Stromal cell of bone marrow (primary cell): Measurements from ENCODE around the gene MTFP1.
"Not testable (repeated sequence)": the region's sequence is repeated elsewhere in the genome, so short reads cannot be mapped to it uniquely, and the experiment has no call there.

Experiments
- DNase-seq: peaks from one replicate; pipeline ENCODE4 v3.0.0-alpha.2; 2012; ENCODE audit warnings: low read depth

The MTFP1 gene

GRCh38 chr22:30426388-30427353 lies 1.1 kb downstream of the MTFP1 start:
- DNase-seq = peak; percentile 63

GRCh38 chr22:30427871-30428270 lies 2.3 kb downstream of the MTFP1 start:
- DNase-seq = no peak

DNA sequence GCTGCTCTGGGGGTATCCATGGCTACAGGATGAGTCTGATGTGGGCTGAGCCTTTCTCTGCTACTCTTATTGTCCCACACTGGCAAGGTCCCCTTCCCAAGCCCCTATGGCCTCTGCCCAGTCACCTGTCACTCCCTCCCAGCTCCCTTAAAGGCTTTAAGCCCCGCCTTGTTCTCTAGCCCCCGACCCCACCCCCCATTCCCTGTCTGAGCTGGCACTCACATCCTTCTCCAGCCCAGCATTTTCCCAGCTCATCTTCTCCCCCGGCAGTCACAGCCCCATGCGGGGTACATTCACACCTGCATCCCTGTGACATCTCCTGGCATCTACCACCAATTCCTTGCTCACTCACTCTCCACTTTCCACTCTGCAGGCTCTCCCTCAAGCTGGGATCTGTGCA lies 4.3 kb downstream of the MTFP1 start:
- no peak for DNase-seq

GRCh38 chr22:30430933-30431332 lies 5.4 kb downstream of the MTFP1 start:
- DNase-seq = no peak

DNA sequence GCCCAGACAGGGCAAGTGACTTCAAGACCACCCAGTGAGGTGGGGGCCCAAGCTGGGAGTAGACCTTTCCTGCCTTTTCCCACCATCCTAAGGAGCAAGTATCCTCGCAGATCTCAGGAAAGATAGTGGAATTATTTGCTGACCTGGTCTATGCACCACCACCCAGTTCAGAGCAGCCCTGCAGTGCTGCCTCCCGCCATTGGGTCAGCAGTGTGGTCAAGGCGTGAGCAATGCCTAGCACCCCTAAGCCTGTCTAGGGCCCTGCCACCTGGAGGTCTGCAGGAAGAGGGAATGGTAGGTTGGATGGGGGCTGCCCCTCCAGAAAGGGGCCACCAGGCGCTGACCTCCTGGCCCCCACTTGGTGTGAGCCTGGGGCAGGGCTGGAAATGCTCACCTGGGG lies 6.5 kb downstream of the MTFP1 start:
- no peak for DNase-seq

DNA sequence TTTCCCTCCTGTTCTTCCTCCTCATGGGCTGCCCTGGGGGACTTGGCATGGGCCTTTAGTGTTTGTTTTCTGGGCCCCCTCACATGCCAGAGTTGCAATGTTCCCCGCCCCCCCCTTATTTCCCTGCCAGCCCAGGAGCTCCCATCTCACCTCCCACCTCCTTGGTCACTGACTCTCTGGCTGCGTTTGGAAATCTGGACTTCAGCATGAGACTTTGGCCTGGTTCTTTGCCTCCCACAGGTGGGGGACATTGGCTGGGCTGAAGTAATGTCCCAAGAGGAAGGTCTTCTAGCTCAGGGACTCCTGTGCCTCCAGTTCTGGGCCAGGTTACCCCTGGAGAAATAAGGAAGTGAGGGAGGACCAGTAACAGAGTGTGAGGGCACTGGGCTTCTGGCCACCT lies 7.0 kb downstream of the MTFP1 start:
- DNase-seq = no peak

DNA sequence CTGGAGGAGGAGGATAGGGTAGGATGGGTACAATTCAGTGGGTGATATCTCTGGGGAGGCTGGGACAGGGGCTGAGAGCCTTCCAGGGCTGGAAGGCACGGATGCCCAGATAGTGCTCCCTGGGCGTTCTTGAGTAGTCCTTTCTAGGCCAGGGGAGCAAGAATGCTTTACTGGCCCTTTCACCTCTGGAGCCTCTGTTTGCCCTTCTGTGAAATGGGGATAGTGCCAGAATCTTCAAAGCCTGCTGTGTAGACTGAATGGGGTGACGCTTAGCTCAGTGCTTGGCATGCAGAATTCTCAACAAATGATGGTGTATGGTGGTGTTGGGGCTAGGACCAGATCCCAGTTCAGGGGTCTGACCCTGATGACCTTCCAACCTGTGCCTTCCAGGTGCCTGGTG lies 7.7 kb downstream of the MTFP1 start:
- DNase-seq = no peak

DNA sequence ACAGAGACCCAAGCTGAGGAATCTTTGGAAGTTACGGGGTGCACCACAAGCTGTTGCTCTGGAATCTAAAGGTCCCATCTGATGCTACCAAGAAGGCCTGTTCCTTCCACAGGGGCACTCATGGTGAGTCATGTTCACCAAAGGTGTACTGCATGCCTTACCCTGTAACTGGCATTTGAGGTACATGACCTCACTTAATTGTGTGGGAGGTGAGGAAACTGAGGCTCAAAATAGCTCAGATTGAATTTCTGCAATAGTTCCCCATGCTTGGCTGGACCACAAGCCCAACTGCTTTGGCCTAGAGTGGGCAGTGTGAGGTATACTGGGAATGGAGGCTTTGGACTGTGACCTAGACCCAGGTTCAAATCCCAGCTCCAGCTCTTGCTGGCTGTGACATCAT lies 8.2 kb downstream of the MTFP1 start:
- DNase-seq = no peak

DNA sequence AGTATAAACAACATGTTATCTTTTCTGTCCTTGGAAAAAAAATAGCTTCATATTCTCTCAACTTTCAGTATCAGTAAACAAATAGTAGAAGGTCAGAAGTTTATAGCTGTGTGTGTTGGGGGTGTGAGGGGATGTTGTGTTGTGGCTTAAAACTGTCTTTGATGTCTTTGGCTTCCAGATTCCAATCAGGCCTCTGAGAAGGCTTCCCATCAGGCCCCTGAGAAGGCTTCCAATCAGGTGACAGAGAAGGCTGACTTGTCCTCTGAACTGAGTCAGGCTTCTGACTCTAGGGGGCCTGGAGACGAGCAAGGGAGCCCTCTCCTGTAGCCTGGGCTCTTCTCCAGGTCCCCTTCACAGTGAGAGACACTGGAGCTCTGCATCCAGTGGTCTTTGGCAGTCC lies 9.3 kb downstream of the MTFP1 start:
- no peak for DNase-seq

DNA sequence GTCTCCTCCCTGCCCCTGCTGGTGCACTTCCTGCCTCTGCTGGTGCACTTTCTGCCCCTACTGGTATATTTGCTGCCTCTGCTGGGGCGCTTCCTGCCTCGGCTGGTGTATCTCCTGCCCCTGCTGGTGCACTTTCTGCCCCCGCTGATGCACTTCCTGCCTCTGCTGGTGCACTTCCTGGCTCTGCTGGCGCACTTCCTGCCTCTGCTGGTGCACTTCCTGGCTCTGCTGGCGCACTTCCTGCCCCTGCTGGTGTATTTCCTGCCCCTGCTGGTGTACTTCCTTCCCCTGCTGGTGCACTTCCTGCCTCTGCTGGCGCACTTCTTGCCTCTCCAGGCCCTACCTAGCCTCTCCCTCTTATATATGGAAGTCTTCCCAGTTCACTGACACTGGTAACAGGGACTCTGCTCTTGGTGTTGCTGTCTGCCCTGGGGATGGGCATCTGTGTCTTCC lies 10.1 kb downstream of the MTFP1 start:
- no peak for DNase-seq

- no peak for DNase-seq
Observed at GRCh38 chr22:30436196-30436595, 10.6 kb downstream of the MTFP1 start.

- DNase-seq = no peak
Observed at GRCh38 chr22:30438559-30438958, 13.0 kb downstream of the MTFP1 start.

- DNase-seq = no peak
Observed at GRCh38 chr22:30439226-30439625, 13.7 kb downstream of the MTFP1 start.

DNA sequence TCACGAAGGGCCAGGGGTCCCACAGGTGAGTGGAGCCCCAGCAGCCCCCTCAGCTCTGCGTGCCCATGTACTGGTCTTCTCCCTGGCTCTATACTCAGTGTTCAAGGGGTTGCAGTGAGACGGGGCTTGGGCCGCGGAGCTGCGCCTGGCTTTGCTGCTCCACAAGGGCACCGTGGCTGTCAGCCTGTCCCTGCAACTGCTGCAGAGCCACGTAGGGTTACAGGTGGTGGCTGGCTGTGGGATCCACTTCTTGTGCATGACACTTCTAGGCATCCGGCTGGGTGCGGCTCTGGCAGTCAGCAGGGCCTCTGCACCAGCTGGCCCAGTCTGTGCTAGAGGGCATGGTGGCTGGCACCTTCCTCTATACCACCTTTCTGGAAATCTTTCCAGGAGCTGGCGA lies 14.3 kb downstream of the MTFP1 start:
- no peak for DNase-seq

- no peak for DNase-seq
Observed at GRCh38 chr22:30441088-30441487, 15.5 kb downstream of the MTFP1 start.

DNA sequence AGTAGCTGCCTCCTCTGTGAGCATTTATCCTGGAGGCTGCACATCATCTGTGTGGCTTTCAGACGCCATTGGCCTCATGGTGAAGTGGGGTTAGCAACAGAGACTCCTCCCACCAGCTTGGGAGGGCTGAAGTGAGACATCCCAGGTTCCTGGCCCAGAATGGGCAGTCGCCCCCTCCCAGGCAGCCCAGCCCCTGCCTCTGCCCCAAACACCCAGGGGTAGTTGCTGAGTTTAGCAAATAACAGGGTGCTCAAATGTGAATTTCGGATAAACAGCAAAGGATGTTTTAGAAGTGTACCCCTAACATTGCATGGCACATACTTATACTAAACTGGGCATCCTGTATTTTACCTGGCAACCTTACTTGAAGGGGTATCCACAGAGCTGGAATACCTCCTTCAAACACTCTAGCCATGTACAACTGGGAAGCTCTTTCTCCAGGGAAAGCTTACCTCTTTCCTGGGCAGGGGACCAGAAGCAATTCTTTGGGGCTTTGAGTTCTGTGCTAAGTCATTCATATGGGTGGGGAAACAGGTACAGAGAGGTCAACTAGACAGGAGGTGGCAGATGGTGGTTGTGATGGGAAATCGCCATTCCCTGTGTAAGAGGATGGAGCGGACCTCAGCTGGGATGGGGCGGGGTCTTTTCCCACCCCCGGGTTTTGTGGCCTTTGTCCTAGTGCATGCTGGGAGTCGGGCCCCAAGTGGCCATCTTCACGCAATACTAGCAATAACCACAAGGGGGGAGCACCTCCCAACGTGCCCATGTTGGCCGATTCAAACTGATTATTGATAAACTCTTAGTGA lies 19.3 kb downstream of the MTFP1 start:
- DNase-seq = no peak

- DNase-seq = no peak
Observed at GRCh38 chr22:30445438-30446145, 20.0 kb downstream of the MTFP1 start.

GRCh38 chr22:30447656-30448055 lies 22.1 kb downstream of the MTFP1 start:
- no peak for DNase-seq

DNA sequence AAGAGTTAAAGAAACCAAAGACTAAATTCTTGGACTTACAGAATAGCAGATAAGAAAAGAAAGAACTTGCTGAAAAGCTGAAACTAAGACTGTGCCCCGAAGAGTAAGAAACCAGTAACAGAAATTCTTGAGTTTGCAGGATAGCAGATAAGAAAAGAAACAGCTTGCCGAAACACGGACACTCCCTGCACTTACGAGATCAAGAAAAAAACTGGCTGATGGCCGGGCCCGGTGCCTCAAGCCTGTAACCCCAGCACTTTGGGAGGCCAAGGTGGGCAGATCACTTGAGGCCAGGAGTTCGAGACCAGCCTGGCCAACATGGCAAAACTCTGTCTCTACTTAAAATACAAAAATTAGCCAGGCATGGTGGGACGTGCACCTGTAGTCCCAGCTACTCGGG lies 25.9 kb downstream of the MTFP1 start:
- not testable (repeated sequence) for DNase-seq

DNA sequence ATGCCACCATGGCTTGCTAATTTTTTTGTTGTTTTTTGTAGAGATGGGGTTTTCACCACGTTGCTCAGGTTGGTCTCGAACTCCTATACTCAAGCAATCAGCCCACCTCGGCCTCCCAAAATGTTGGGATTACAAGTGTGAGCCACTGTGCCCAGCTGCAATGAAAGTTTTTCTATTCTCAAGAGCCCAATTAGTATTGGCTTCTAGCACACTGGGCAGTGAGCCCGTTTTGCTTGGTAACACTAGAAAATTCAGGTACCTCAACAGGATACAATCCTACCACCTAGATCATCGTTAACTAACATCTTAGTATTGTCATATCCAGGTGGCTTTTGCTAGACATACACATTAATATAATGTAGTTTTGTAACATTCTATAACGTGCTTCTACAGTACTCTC lies 27.3 kb downstream of the MTFP1 start:
- no peak for DNase-seq

DNA sequence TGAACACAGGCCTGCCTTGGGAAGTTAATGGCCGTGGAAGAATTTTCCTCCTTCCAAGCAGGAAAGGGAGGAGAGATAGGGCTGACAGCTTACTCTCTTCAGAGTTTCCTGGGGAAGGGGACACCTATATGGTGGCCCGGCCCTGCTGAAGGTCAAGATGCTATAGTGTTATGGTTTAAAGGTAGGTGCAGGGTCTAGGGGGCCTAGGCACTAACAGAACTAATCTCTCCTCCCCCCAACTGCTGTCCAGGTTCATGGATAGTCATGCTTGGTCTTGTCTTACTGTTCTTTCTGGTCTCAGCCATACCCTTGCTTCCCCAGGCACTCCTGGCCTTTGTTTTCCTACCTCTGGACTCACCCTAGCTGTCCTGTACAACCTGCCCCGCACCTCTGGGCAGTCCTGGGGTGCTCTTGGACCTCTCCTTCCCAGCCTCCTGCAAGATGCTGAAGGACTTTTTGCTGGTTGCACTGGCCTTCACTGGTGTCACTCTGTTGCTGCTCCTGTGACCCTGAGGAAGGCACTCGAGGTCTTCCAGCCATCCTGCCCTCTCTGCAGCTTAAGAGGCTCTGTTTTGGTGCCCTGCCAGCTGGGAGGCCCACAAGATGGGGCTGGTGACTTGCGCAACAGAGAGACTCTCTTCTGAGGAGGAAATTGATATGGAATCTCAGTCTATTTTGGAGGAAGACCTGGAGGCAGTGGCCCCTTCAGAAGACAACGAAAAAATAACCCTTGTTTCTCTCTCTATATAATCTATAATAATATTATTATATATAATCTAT lies 28.4 kb downstream of the MTFP1 start:
- no peak for DNase-seq
